ENCODE results near the gene RYR3.

RYR3 gene

DNA sequence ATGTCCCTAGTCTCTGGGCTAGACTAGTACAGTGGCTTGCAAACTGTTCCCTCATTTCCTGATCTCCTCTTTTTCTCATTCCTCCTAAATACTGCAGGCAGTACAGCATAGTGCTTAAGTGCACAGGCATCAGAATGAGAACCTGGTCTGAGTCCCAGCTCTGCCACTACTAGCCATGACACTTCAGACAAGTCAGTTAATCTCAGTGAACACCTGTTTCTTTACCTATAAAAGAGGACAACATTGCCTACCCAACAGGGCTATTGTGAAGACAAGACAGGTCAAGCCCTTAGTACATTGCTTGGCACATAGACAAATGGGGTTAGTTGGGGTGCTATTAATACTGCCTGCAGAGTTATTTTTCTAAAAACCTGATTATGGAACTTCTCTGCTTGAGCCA, 113.3 kb downstream of the RYR3 start:
- TF ChIP-seq, protein P1, sequence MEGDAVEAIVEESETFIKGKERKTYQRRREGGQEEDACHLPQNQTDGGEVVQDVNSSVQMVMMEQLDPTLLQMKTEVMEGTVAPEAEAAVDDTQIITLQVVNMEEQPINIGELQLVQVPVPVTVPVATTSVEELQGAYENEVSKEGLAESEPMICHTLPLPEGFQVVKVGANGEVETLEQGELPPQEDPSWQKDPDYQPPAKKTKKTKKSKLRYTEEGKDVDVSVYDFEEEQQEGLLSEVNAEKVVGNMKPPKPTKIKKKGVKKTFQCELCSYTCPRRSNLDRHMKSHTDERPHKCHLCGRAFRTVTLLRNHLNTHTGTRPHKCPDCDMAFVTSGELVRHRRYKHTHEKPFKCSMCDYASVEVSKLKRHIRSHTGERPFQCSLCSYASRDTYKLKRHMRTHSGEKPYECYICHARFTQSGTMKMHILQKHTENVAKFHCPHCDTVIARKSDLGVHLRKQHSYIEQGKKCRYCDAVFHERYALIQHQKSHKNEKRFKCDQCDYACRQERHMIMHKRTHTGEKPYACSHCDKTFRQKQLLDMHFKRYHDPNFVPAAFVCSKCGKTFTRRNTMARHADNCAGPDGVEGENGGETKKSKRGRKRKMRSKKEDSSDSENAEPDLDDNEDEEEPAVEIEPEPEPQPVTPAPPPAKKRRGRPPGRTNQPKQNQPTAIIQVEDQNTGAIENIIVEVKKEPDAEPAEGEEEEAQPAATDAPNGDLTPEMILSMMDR (IDR thresholded peaks at IDR 0.05): no peak
- TF ChIP-seq ZFX (IDR thresholded peaks at IDR 0.05; ENCODE audit: borderline replicate concordance): no peak
- H3K27ac ChIP-seq: no peak overlapping the region

DNA sequence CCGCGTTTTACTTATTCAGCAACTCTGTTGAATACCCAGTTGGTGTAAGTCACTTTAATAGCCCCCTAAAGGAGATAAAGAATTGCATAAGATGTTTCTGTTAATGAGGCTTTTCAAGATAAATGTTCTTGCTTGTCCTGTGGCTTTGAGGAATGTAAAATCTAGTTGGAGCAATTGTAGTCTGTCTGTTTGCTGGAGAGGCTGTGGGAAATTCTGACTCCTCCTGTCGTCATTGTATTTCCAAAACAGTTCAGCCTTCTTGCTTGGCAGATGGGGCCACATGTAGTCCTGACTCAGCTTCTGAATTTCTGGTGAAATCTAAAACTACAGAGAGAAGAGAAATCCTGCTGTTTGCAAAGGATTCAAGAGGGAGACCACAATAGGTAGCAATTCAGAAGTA, 114.4 kb downstream of the RYR3 start:
- H3K27ac ChIP-seq: no peak overlapping the region
- TF ChIP-seq ZFX (IDR thresholded peaks at IDR 0.05; ENCODE audit: borderline replicate concordance): no peak

DNA sequence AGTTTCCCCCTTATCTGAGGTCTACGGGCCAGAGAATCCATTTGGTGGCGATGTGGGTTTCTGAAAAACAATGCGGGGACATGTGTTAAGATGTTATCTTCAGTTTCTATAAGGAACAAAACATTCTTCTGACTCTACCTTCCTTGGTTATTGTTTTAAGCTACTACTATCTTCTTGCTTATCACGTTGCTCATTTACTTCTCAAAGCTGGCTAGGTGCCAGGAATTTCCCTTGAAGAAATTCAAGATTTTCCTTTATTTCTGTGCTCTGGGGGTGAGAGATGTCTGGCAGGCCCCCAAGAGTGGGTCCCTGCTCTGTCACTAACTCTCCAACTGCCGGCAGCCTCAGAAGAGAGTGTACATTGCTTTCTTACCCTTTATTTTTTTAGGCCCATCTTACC, 119.8 kb downstream of the RYR3 start:
- H3K27ac ChIP-seq: no peak overlapping the region
- TF ChIP-seq, protein P1 (IDR thresholded peaks at IDR 0.05): no peak
- no peak for TF ChIP-seq ZFX (IDR thresholded peaks at IDR 0.05; ENCODE audit: borderline replicate concordance)

DNA sequence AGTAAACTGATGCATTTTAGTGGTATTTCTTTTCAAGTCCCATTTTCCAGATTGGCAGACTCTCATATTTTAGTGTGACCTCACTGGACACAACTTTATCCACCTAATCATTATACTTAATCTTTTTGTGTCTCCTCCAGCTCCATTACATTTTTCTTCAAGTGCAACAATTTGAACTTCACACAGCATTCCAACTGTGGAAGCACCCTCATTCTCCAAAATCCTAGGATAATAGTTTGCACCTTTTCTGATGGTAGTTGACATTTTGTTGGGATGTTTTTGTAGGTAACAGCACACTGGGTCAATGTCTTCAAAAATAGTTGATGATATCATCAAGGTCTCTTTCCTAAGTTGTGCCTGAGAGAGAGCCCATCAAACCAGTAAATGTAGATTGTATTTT, 123.1 kb downstream of the RYR3 start:
- TF ChIP-seq ZFX (IDR thresholded peaks at IDR 0.05; ENCODE audit: borderline replicate concordance): no peak
- TF ChIP-seq, protein P1 (IDR thresholded peaks at IDR 0.05): no peak
- H3K27ac ChIP-seq: no peak overlapping the region

DNA sequence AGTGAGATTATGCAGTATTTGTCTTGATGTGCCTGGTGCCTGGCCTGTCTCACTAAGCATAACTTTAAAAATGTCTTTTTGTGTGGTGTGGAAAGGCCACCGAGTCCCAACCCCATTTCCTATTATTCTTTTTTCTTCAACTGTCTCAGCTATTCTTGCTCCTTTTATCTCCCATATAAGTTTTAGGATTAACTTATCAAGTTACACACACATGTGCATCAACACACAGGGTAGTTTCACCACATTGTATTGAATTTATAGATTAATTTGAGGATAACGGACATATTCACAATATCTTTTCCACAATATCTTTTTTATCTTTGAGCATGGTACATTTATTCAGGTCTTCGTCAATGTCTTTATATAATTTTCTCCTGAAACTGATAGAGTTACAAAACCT, 127.6 kb downstream of the RYR3 start:
- TF ChIP-seq, protein P1 (IDR thresholded peaks at IDR 0.05): no peak
- no peak for TF ChIP-seq ZFX (IDR thresholded peaks at IDR 0.05; ENCODE audit: borderline replicate concordance)
- H3K27ac ChIP-seq: no peak overlapping the region

DNA sequence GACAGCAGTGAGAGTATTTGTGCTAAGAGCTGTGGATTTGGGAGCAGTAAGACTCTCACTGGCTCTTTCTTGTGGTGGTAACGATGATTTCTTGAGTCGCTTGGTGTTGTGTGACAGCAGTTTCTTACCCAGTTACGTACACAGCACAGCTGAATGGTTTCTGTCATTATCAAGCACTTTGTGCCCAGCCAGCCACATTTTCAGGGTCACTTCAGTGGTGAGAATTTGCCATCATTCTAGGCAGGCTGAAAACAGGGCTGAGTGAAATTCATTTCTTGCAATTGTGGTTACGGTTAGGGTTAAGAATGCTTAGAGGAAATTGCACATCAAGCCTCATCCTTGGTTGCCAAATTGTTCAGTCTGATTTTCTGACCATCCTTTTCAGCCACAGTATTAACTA, 130.1 kb downstream of the RYR3 start:
- TF ChIP-seq, protein P1 (IDR thresholded peaks at IDR 0.05): no peak
- TF ChIP-seq ZFX (IDR thresholded peaks at IDR 0.05; ENCODE audit: borderline replicate concordance): no peak
- no peak overlapping the region for H3K27ac ChIP-seq

DNA sequence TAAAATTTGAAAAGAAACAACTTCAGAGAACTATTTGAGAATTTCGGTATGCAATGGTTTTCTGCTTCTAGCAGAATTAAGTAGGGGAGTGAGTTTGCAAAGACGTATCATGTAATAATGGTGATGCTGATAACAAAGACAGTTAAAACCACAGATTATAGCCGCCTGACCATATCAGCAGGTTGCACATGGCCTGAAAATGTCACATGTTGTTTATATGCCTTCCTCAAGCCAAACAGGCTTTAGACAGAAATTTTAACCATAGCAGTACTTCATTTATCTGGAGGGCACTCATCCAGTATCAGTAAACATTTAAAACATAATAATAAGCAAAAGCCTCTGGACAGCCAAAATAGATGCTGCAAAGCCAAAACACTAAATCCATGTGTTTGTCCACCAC, 131.7 kb downstream of the RYR3 start:
- no peak overlapping the region for H3K27ac ChIP-seq
- TF ChIP-seq, protein P1 (IDR thresholded peaks at IDR 0.05): no peak
- no peak for TF ChIP-seq ZFX (IDR thresholded peaks at IDR 0.05; ENCODE audit: borderline replicate concordance)

DNA sequence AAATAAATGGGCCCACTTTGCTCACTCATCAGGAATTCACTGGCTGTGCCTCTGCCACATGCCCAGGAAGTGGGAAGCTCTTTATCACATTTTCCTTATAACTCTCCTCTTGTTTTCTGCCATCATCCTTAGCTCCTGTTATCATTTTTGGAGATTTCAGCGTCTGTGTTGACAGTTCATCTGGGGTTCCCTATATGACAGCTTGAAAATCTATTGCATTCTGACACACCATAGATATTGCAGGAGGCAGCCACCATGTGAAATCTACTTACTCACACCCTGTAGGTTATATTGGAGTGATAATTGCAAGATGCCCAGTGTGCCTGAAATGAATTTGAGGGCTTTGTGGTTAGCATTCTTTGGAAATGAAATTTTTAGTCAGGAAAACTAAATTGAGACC, 132.9 kb downstream of the RYR3 start:
- no peak for TF ChIP-seq ZFX (IDR thresholded peaks at IDR 0.05; ENCODE audit: borderline replicate concordance)
- TF ChIP-seq, protein P1 (IDR thresholded peaks at IDR 0.05): no peak
- no peak overlapping the region for H3K27ac ChIP-seq
